SU-DHL-6 (cell line): Measurements from ENCODE around the gene ZNF536.
"Not testable (repeated sequence)": the region's sequence is repeated elsewhere in the genome, so short reads cannot be mapped to it uniquely, and the experiment has no call there.

Experiments used
- H2AFZ ChIP-seq: fragments of 200-600 bp; sonication (generic); 2 replicates; pipeline ENCODE4 v1.6.1; 2014; ENCODE audit warnings: low read depth, mild to moderate bottlenecking, moderate library complexity, mixed read lengths, antibody characterized with exemption, low read length; ENCODE audit not compliant: severe bottlenecking
- H3F3A ChIP-seq: fragments of 200-600 bp; shearing (Covaris generic); 2 replicates; pipeline ENCODE4 v1.6.0; 2016; ENCODE audit warnings: antibody characterized with exemption, mild to moderate bottlenecking; ENCODE audit not compliant: insufficient read depth
- H3K27ac ChIP-seq: fragments of 200-600 bp; sonication (generic); 2 replicates; pipeline ENCODE4 v1.5.1; 2016; ENCODE audit warnings: low read depth, mild to moderate bottlenecking, low read length, moderate library complexity, mixed read lengths
- H3K27me3 ChIP-seq: fragments of 200-600 bp; sonication (generic), shearing (Covaris generic); 2 replicates; pipeline ENCODE4 v1.6.0; 2014; ENCODE audit warnings: mild to moderate bottlenecking, low read length
- H3K36me3 ChIP-seq: fragments of 200-600 bp; sonication (generic); 2 replicates; pipeline ENCODE4 v1.6.1; 2014; ENCODE audit warnings: mild to moderate bottlenecking, low read length, mixed read lengths
- H3K4me2 ChIP-seq: fragments of 300-600, 200-600 bp; shearing (Covaris generic), sonication (generic); 2 replicates; pipeline ENCODE4 v1.6.0; 2014; ENCODE audit warnings: low read length, low read depth, mild to moderate bottlenecking; ENCODE audit not compliant: poor library complexity, severe bottlenecking
- H3K4me3 ChIP-seq: fragments of 200-600 bp; sonication (generic); 2 replicates; pipeline ENCODE4 v1.5.1; 2014; ENCODE audit warnings: antibody characterized with exemption, low read length, mild to moderate bottlenecking, mixed read lengths; ENCODE audit not compliant: insufficient read depth, poor library complexity, severe bottlenecking
- H3K79me2 ChIP-seq: fragments of 200-600 bp; sonication (generic); 2 replicates; pipeline ENCODE4 v1.6.1; 2014; ENCODE audit warnings: mild to moderate bottlenecking, low read length, moderate library complexity; ENCODE audit not compliant: insufficient read depth
- H3K9ac ChIP-seq: fragments of 200-600 bp; sonication (generic); 2 replicates; pipeline ENCODE4 v1.7.0; 2014; ENCODE audit warnings: mild to moderate bottlenecking, low read length
- H3K9me2 ChIP-seq: fragments of 200-600 bp; sonication (generic); replicated peaks from 2 replicates; pipeline ENCODE4 v1.6.1; 2014; ENCODE audit warnings: low read length; ENCODE audit not compliant: insufficient read depth
- H3K9me3 ChIP-seq: fragments of 200-600 bp; sonication (generic); 2 replicates; pipeline ENCODE4 v1.6.1; 2014; ENCODE audit warnings: low read length, mixed read lengths; ENCODE audit not compliant: insufficient read depth
- H4K20me1 ChIP-seq: fragments of 200-600 bp; sonication (generic); 2 replicates; pipeline ENCODE4 v1.6.1; 2014; ENCODE audit warnings: low read depth, mild to moderate bottlenecking, antibody characterized with exemption, low read length, moderate library complexity, mixed read lengths
- EZH2phosphoT487 ChIP-seq: fragments of 200-600 bp; sonication (generic), shearing (Covaris generic); conservative IDR thresholded peaks from 2 replicates; pipeline ENCODE4 v1.6.1; 2018; ENCODE audit warnings: mild to moderate bottlenecking, antibody characterized with exemption, low read length, moderate library complexity, mixed read lengths
- TF ChIP-seq, protein P1 (sequence below): fragments of 200-600 bp; sonication (generic); IDR thresholded peaks from one replicate; pipeline ENCODE4 v1.5.1; 2017; ENCODE audit warnings: antibody characterized with exemption, mild to moderate bottlenecking, low read length, moderate library complexity; ENCODE audit not compliant: insufficient read depth, poor library complexity, severe bottlenecking

ZNF536 gene

DNA sequence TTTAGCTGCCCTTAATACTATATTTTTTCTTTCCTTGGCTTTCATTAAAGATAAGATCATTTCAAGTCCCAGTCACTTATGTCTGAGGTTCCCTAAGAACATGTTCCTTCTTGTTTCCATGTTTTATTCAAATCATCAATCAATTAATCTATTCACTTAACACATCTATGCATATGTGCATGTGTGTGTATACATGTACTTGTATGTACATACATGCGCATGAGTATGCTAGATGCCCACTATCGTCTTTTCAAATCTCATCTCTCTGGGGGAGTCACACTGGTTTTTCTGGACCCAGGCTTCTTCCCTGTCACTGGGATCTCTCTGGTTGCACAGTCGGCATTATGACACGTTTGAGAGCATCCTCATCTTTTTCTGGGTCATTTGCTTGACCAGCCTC is 108.9 kb downstream of the ZNF536 start:
- no peak overlapping the region for H3K27ac ChIP-seq
- no peaks in the 10 kb centered on the region for H3K36me3 ChIP-seq
- H3F3A ChIP-seq, result no peaks in the 10 kb centered on the region
- H3K9me2 ChIP-seq, result no peaks in the 10 kb centered on the region
- no peaks in the 10 kb centered on the region for H3K79me2 ChIP-seq
- H3K4me3 ChIP-seq, result no peak overlapping the region
- no peak for TF ChIP-seq EZH2phosphoT487
- TF ChIP-seq, protein P1, sequence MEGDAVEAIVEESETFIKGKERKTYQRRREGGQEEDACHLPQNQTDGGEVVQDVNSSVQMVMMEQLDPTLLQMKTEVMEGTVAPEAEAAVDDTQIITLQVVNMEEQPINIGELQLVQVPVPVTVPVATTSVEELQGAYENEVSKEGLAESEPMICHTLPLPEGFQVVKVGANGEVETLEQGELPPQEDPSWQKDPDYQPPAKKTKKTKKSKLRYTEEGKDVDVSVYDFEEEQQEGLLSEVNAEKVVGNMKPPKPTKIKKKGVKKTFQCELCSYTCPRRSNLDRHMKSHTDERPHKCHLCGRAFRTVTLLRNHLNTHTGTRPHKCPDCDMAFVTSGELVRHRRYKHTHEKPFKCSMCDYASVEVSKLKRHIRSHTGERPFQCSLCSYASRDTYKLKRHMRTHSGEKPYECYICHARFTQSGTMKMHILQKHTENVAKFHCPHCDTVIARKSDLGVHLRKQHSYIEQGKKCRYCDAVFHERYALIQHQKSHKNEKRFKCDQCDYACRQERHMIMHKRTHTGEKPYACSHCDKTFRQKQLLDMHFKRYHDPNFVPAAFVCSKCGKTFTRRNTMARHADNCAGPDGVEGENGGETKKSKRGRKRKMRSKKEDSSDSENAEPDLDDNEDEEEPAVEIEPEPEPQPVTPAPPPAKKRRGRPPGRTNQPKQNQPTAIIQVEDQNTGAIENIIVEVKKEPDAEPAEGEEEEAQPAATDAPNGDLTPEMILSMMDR, result no peak
- H2AFZ ChIP-seq, result no peak overlapping the region
- H3K9me3 ChIP-seq, result no peaks in the 10 kb centered on the region
- no peaks in the 10 kb centered on the region for H3K27me3 ChIP-seq
- no peak overlapping the region for H3K4me2 ChIP-seq
- H4K20me1 ChIP-seq, result no peaks in the 10 kb centered on the region
- no peak overlapping the region for H3K9ac ChIP-seq

DNA sequence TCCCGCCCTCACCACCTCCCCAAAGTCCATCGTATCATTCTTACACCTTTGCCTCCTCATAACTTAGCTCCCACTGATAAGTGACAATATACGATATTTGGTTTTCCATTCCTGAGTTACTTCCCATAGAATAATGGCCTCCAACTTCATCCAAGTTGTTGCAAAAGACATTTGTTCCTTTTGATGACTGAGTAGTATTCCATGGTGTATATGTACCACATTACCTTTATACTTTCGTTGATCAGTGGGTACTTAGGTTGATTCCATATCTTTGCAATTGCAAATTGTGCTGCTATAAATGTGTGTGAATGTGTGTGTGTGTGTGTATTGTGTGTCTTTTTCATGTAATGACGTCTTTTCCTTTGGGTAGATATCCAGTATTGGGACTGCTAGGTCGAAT is 109.6 kb downstream of the ZNF536 start:
- no peaks in the 10 kb centered on the region for H4K20me1 ChIP-seq
- TF ChIP-seq EZH2phosphoT487, result no peak
- TF ChIP-seq, protein P1, result no peak
- H2AFZ ChIP-seq, result no peak overlapping the region
- H3K9me3 ChIP-seq, result no peaks in the 10 kb centered on the region
- H3K9me2 ChIP-seq, result no peaks in the 10 kb centered on the region
- no peaks in the 10 kb centered on the region for H3K36me3 ChIP-seq
- no peak overlapping the region for H3K4me2 ChIP-seq
- no peaks in the 10 kb centered on the region for H3K79me2 ChIP-seq
- H3K27ac ChIP-seq, result no peak overlapping the region
- no peak overlapping the region for H3K9ac ChIP-seq
- H3F3A ChIP-seq, result no peaks in the 10 kb centered on the region
- H3K4me3 ChIP-seq, result no peak overlapping the region
- no peaks in the 10 kb centered on the region for H3K27me3 ChIP-seq

DNA sequence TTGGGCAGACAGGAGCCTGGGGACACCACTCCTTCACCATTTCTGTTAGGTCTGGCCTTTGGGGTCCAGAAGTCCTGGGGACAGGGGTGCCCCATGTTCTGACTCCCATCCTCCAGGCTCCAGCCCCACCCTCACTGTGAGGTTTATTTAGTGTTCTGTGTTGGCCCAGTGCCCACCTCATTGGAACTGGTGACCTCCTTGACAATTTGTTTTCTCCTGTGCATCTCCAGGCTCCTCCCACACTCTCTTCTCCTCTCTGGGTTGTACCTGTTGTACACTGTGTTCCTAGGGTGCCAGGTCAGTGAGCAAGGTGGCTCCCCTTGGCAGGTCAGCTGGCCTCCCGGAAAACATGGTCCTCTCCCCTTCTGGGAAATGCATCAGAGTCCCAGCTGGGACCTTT is 110.8 kb downstream of the ZNF536 start:
- no peak overlapping the region for H2AFZ ChIP-seq
- no peak overlapping the region for H3K4me3 ChIP-seq
- no peaks in the 10 kb centered on the region for H3K27me3 ChIP-seq
- H3K4me2 ChIP-seq, result no peak overlapping the region
- H3F3A ChIP-seq, result no peaks in the 10 kb centered on the region
- no peak for TF ChIP-seq EZH2phosphoT487
- TF ChIP-seq, protein P1, result no peak
- no peaks in the 10 kb centered on the region for H3K9me2 ChIP-seq
- H3K27ac ChIP-seq, result no peak overlapping the region
- H3K79me2 ChIP-seq, result no peaks in the 10 kb centered on the region
- no peak overlapping the region for H3K9ac ChIP-seq
- H4K20me1 ChIP-seq, result no peaks in the 10 kb centered on the region
- H3K36me3 ChIP-seq, result no peaks in the 10 kb centered on the region
- no peaks in the 10 kb centered on the region for H3K9me3 ChIP-seq

DNA sequence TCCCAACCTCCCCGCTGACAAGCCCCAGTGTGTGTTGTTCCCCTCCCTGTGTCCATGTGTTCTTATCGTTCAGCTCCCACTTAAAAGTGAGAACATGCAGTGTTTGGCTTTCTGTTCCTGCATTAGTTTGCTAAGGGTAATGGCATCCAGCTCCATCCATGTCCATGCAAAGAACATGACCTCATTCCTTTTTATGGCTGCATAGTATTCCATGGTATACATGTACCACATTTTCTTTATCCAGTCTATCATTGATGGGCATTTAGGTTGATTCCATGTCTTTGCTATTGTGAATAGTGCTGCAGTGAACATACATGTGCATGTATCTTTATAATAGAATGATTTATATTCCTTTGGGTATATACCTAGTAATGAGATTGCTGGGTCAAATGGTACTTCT is 114.1 kb downstream of the ZNF536 start:
- not testable (repeated sequence) for H3F3A ChIP-seq, H2AFZ ChIP-seq, H3K36me3 ChIP-seq, H3K9me2 ChIP-seq, H3K4me3 ChIP-seq, H3K4me2 ChIP-seq, H3K79me2 ChIP-seq, H3K9ac ChIP-seq, H3K27me3 ChIP-seq, H3K9me3 ChIP-seq, H4K20me1 ChIP-seq, H3K27ac ChIP-seq
